HG03139 (cell line): ENCODE measurements around the gene RABGGTB.
"Not testable (repeated sequence)": the region's sequence is repeated elsewhere in the genome, so short reads cannot be mapped to it uniquely, and the experiment has no call there.

Experiments
- ATAC-seq: cut with Tn5 transposase; IDR thresholded peaks from one replicate; pipeline ENCODE4 v1.9.1; 2021; ENCODE audit not compliant: unreplicated experiment

RABGGTB gene

GRCh38 chr1:75795703-75796193 lies 9.7 kb downstream of the RABGGTB start:
- no peak for ATAC-seq

DNA sequence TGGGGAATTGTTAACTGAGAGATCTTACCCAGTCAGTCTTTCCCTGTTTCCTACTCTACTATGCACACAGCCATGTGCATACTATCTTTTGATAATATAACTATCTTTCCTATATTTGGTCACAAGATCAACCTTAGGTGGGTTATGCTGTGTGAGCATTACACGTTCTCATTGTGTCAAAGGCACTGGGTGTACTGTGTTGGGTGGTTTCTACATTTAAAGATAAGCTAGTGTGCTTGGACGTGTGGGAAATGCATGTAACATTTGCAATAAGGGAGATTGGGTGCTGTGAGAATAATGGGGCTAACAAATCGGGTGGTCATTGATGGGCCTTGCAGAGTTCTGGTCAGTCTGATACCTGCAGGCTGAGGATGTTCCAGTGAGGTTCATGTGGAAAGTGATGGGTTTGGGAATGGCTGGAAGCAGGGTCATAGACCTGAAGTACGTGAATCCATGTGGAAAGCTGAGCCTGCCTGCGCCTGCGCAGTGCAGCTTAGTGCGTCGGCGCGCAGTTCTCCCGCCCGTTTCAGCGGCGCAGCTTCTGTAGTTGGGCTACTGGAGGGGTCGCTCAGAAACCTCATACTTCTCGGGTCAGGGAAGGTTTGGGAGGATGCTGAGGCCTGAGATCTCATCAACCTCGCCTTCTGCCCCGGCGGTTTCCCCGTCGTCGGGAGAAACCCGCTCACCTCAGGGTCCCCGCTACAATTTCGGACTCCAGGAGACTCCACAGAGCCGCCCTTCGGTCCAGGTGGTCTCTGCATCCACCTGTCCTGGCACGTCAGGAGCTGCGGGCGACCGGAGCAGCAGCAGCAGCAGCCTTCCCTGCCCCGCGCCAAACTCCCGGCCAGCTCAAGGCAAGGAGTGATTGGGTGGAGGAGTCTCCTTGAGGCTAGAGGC lies 10.6 kb downstream of the RABGGTB start, which contains the start of gene MSH4:
Gene MSH4 (plus strand): TSS at position 507 of the 897 bp plus-strand sequence. CDS start 104 bp downstream, at position 611.
- ATAC-seq: no peak

- ATAC-seq: no peak
Observed at GRCh38 chr1:75797273-75797588, 11.2 kb downstream of the RABGGTB start.

GRCh38 chr1:75797606-75798216 lies 11.7 kb downstream of the RABGGTB start:
- no peak for ATAC-seq

- ATAC-seq: not testable (repeated sequence)
Observed at GRCh38 chr1:75801480-75801879, 15.4 kb downstream of the RABGGTB start.

GRCh38 chr1:75808921-75809320 lies 22.9 kb downstream of the RABGGTB start:
- ATAC-seq: no peak

- ATAC-seq: not testable (repeated sequence)
Observed at GRCh38 chr1:75810113-75810512, 24.1 kb downstream of the RABGGTB start.

DNA sequence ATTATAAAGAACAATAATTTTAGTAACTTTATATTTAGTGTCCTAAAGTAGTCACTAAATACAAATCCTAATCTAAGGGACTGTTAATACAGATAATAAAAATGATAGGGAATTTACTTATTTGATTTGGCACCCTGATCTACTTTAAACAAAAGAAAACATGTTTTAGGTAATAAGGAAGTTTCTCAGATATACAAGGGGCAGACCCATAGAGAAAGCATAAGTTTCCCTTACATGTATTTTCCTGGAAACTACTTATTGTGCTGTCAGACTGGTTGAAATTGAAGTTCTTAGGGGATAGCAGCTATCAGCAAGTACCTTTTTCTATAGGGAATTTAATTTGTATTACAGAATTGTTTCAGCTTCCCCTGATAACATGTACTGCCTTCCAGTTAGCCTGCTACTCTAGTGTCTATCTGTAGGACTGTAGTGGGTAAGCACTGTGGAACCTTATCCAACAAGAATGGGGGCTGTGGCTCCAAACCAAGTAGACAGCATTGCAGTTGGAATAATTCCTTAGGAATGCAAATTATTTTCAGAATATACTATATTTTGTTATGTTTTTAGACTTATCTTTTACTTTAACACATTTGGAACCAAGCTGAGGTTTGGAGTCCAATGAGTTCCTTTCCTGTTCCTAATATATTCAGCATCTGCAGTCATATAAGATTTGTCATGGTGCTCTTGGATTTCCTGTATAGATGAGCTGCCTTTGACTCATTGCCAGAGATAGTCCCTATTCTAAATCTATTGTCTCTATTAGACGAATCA lies 25.3 kb downstream of the RABGGTB start:
- ATAC-seq: no peak

DNA sequence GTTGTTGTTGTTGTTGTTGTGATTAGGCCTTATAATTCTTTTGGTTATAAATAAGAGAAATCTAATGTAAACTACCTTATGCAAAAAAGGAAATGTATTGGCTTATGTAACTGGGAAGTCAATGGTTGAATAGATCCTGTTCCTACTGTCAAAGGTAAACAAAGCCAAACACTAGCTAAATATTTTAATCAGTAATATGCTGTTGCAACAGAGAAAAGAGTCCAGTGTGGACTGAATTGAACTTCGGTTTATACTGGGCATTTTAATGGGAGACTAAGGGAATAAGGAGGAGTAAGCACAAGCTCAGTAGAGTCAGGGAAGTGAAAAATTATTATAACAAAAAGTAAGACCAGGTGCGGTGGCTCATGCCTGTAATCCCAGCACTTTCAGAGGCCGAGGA lies 26.0 kb downstream of the RABGGTB start:
- no peak for ATAC-seq

GRCh38 chr1:75823596-75823995 lies 37.5 kb downstream of the RABGGTB start:
- ATAC-seq: not testable (repeated sequence)

- ATAC-seq: no peak
Observed at GRCh38 chr1:75836528-75837100, 50.6 kb downstream of the RABGGTB start.

DNA sequence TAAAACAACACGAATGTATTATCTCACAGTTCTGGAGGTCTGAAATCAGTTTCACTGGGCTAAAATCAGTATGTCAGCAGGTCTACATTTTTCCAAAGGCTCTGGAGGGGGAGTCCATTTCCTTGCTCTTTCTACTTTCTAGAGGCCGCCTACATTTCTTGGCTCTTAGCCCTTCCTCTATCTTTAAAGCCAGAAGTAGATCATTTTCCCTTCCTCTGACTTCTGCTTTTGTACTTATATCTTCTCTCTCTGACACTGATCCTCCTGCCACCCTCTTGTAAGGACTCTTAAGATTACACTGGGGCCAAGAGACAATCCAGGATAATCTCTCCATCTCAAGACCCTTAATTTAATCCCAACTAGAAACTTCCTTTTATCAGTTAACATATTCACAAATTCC lies 52.0 kb downstream of the RABGGTB start:
- ATAC-seq: no peak

DNA sequence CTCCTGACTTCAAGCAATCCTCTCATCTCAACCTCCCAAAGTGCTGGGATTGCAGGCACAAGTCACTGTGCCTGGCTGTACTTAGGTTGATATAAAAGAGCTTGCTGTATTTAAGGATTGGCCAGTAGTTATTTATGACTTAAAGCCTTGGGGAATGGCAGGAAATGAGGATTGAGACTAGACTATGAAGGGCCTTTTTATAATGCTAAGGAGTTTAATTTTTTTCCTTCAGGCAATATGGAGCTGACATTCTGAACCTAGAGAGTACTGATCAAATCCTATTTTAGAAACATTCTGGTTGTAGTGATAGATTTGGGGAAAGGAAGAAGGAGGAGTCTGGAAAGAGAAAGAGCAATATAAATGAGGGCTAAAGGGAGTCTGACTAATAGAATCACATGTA lies 55.4 kb downstream of the RABGGTB start:
- no peak for ATAC-seq
